HEK293T (cell line): ENCODE results near the gene MGLL.

ENCODE experiments used
- ARNT ChIP-seq: fragments of 450-650 bp; IDR thresholded peaks from 2 replicates; pipeline ENCODE4 v1.6.1; 2017; ENCODE audit warnings: mild to moderate bottlenecking
- BHLHE40 ChIP-seq: fragments of 450-650 bp; IDR thresholded peaks from 2 replicates; pipeline ENCODE4 v1.6.1; 2016; ENCODE audit warnings: mild to moderate bottlenecking, moderate library complexity, borderline replicate concordance
- FOXA1 ChIP-seq: fragments of 450-650 bp; IDR thresholded peaks from 2 replicates; pipeline ENCODE4 v1.6.1; 2016; ENCODE audit warnings: mild to moderate bottlenecking
- FOXK2 ChIP-seq: fragments of 450-650 bp; IDR thresholded peaks from 2 replicates; pipeline ENCODE4 v1.6.1; 2016; ENCODE audit warnings: mild to moderate bottlenecking
- FOXM1 ChIP-seq: fragments of 450-650 bp; IDR thresholded peaks from 2 replicates; pipeline ENCODE4 v1.6.1; 2017; ENCODE audit warnings: mild to moderate bottlenecking, borderline replicate concordance
- L3MBTL2 ChIP-seq: fragments of 450-650 bp; conservative IDR thresholded peaks from 2 replicates; pipeline ENCODE4 v1.6.1; 2016; ENCODE audit warnings: mild to moderate bottlenecking
- NFRKB ChIP-seq: fragments of 450-650 bp; IDR thresholded peaks from 2 replicates; pipeline ENCODE4 v1.6.1; 2016; ENCODE audit warnings: mild to moderate bottlenecking, moderate library complexity
- SP1 ChIP-seq: fragments of 450-650 bp; IDR thresholded peaks from 2 replicates; pipeline ENCODE4 v1.6.1; 2017
- SUZ12 ChIP-seq: fragments of 450-650 bp; IDR thresholded peaks from 2 replicates; pipeline ENCODE4 v1.6.1; 2016; ENCODE audit warnings: mild to moderate bottlenecking

- TF ChIP-seq FOXM1 (no peak), BHLHE40 (no peak), NFRKB (no peak), SUZ12 (no peak), SP1 (no peak), L3MBTL2 (no peak), ARNT (no peak), FOXK2 (no peak), FOXA1 (no peak)
Observed at GRCh38 chr3:127738192-127738840, 84.0 kb downstream of the MGLL start.
